A549 (cell line): ENCODE results near the gene FAM83G. TPM values are rescaled to one million over a fixed set of nuclear protein-coding genes. Genes with fewer than 3 reads are reported as not detected.

Experiments used
- ATAC-seq, 2 experiments: fragments of 200-7000 bp in 1 of 2; fragments of >200 bp in 1 of 2; cut with Nextera tagmentation in 1 of 2; cut with Tn5 transposase in 1 of 2; 3 replicates each; pipeline versions ENCODE4 v1.8.0 to v1.9.1; 2018 to 2020; ENCODE audit warnings: mild to moderate bottlenecking in 1 of 2, moderate library complexity in 1 of 2
- CTCF ChIA-PET: fragments of 300-600 bp; sonication (Branson Sonifier 250); formaldehyde crosslinking; extraction: SDS; loops from one replicate; lab custom pipeline; 2021; ENCODE audit warnings: antibody characterized with exemption, inconsistent platforms; lab: Yijun Ruan, JAX
- POLR2A ChIA-PET: fragments of 350-600 bp; formaldehyde crosslinking; extraction: SDS; loops from one replicate; lab custom pipeline; 2021; ENCODE audit warnings: antibody characterized with exemption, inconsistent platforms; lab: Yijun Ruan, JAX
- DNase-seq, 2 experiments: peaks; one replicate each; pipeline versions ENCODE4 v3.0.0 to v3.0.0-alpha.2; 2011 to 2016; ENCODE audit warnings: low read depth in 1 of 2, low spot score in 1 of 2
- FAIRE-seq: peaks from 2 replicates; lab custom pipeline; 2011; peaks lifted over from hg19 to GRCh38; lab: Jason Lieb, UNC
- H3K27ac ChIP-seq, 2 experiments: fragments of >200 bp; sonication (Bioruptor Twin); formaldehyde crosslinking; 3 replicates each; pipeline ENCODE4 v1.5.1; 2016 to 2017
- H3K4me1 ChIP-seq: fragments of >200 bp; sonication (Bioruptor Twin); formaldehyde crosslinking; 3 replicates; pipeline ENCODE4 v1.6.1; 2016
- H3K4me2 ChIP-seq: fragments of >200 bp; sonication (Bioruptor Twin); formaldehyde crosslinking; 3 replicates; pipeline ENCODE4 v1.6.1; 2016
- H3K4me3 ChIP-seq: fragments of >200 bp; sonication (Bioruptor Twin); formaldehyde crosslinking; 3 replicates; pipeline ENCODE4 v1.5.1; 2016
- H3K9me3 ChIP-seq: fragments of >200 bp; sonication (Bioruptor Twin); formaldehyde crosslinking; 3 replicates; pipeline ENCODE4 v1.6.1; 2016
- BHLHE40 ChIP-seq: IDR thresholded peaks from 2 replicates; pipeline ENCODE4 v1.6.1; 2012; ENCODE audit warnings: low read depth, low read length, inconsistent platforms
- CHD2 ChIP-seq: fragments of 150-350 bp; IDR thresholded peaks from 2 replicates; pipeline ENCODE4 v1.6.1; 2014; ENCODE audit warnings: low read length; ENCODE audit not compliant: partially characterized antibody
- EHF ChIP-seq: fragments of 250-450 bp; sonication (Bioruptor Pico); IDR thresholded peaks from 2 replicates; pipeline ENCODE4 v1.5.0; 2020; ENCODE audit warnings: mild to moderate bottlenecking
- ESRRA ChIP-seq: fragments of 150-350 bp; IDR thresholded peaks from 2 replicates; pipeline ENCODE4 v1.6.1; 2014; ENCODE audit warnings: mild to moderate bottlenecking, low read length, borderline replicate concordance
- HDAC2 ChIP-seq: fragments of 200-600 bp; sonication (generic); IDR thresholded peaks from 2 replicates; pipeline ENCODE4 v1.6.1; 2016
- HOXB5 ChIP-seq: fragments of 250-450 bp; sonication (Bioruptor Pico); IDR thresholded peaks from 2 replicates; pipeline ENCODE4 v1.5.0; 2020; ENCODE audit warnings: mild to moderate bottlenecking, moderate library complexity
- JUNB ChIP-seq: fragments of >200 bp; sonication (Bioruptor Twin); formaldehyde crosslinking; IDR thresholded peaks from 2 replicates; pipeline ENCODE4 v1.6.1; 2016
- KDM1A ChIP-seq: fragments of 200-600 bp; sonication (generic); IDR thresholded peaks from 2 replicates; pipeline ENCODE4 v1.6.1; 2016; ENCODE audit warnings: low read depth, mild to moderate bottlenecking
- KDM5A ChIP-seq: fragments of 200-600 bp; sonication (generic); IDR thresholded peaks from 2 replicates; pipeline ENCODE4 v1.6.1; 2016; ENCODE audit warnings: antibody characterized with exemption, mild to moderate bottlenecking
- MAZ ChIP-seq: fragments of 150-350 bp; IDR thresholded peaks from 2 replicates; pipeline ENCODE4 v1.6.1; 2014; ENCODE audit warnings: antibody characterized with exemption, low read depth, low read length, borderline replicate concordance
- NFE2L2 ChIP-seq: fragments of 150-350 bp; conservative IDR thresholded peaks from 2 replicates; pipeline ENCODE4 v1.6.1; 2014; ENCODE audit warnings: low read length
- RCOR1 ChIP-seq: fragments of 150-350 bp; IDR thresholded peaks from 2 replicates; pipeline ENCODE4 v1.6.1; 2014; ENCODE audit warnings: antibody characterized with exemption, low read length, low read depth
- RNF2 ChIP-seq: fragments of 200-600 bp; sonication (generic); IDR thresholded peaks from 2 replicates; pipeline ENCODE4 v1.6.1; 2016; ENCODE audit warnings: low read depth, mild to moderate bottlenecking, antibody characterized with exemption, moderate library complexity, borderline replicate concordance
- SREBF2 ChIP-seq: fragments of 450-650 bp; IDR thresholded peaks from 2 replicates; pipeline ENCODE4 v1.6.1; 2014; ENCODE audit warnings: mild to moderate bottlenecking, moderate library complexity
- TFCP2L1 ChIP-seq: fragments of 250-450 bp; sonication (Bioruptor Pico); IDR thresholded peaks from 2 replicates; pipeline ENCODE4 v1.5.0; 2021; ENCODE audit warnings: mild to moderate bottlenecking
- ZSCAN20 ChIP-seq: fragments of 250-450 bp; sonication (Bioruptor Pico); IDR thresholded peaks from 2 replicates; pipeline ENCODE4 v1.8.0; 2022; ENCODE audit warnings: mild to moderate bottlenecking, moderate library complexity
- WGBS: methylation state at CpG from one replicate; pipeline ENCODE4 v1.1.6; 2017; ENCODE audit errors: missing lambda C conversion rate; 5-methylcytosine and 5-hydroxymethylcytosine counted together
- polyA plus RNA-seq, 4 experiments: library from polyadenylated mRNA; depleted of rRNA in 3 of 4; stranded (reverse); fragments of >200 nt; fragmentation: RNase III in 1 of 4; extraction: RNeasy Plus Mini Kit Qiagen cat#74134 plus additional on column Dnase treatment in 1 of 4; gene quantifications; 2 replicates in 3 of 4; 3 replicates in 1 of 4; pipeline ENCODE4 v1.2.3, GENCODE V29; 2011 to 2017
- TF ChIP-seq, protein P1 (sequence below): IDR thresholded peaks from 2 replicates; pipeline ENCODE4 v1.6.1; 2012
- TF ChIP-seq, protein P2 (sequence below): fragments of 150-350 bp; IDR thresholded peaks from 2 replicates; pipeline ENCODE4 v1.6.1; 2014; ENCODE audit warnings: low read depth, mild to moderate bottlenecking, low read length
- TF ChIP-seq, protein P3 (sequence below): IDR thresholded peaks from 2 replicates; pipeline ENCODE4 v1.6.1; 2012
- TF ChIP-seq, protein P4 (sequence below): fragments of >200 bp; sonication (Bioruptor Twin); formaldehyde crosslinking; IDR thresholded peaks from 3 replicates; pipeline ENCODE4 v1.6.1; 2016

FAM83G gene
- polyA plus RNA-seq, 2 of the 4 experiments (the other 2 are of a cell fraction): 11.0 to 22.0 TPM

DNA sequence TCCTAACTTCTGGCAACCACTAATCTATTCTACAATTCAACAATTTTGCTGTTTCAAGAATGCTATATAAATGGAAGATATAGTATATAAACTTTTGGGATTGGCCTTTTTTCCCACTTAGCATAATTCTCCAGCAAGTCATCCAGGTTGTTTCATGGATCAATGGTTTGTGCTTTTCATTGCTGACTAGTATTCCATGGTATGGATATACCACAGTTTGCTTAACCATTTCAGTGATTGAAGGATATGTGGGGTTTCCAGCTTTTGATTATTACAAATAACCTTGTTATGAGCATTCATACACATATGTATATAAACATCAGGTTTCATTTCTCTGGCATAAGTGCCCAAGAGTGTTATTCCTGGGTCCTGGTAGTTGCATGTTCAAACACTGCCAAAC is 2.1 kb upstream of the FAM83G start:
- POLR2A ChIA-PET: no interaction called here
- peaks cover 47% of the 10 kb centered on the region for H3K4me1 ChIP-seq
- ATAC-seq (no peak), FAIRE-seq (peak; percentile 72), DNase-seq (no peak)
- H3K4me3 ChIP-seq: no peak overlapping the region
- TF ChIP-seq SREBF2 (no peak), HDAC2 (peak; percentile 25; the same call in 1 of the 2 replicates), KDM1A (peak; percentile 66; the same call in 1 of the 2 replicates), BHLHE40 (no peak), EHF (CRISPR knock-in tag) (0 out of 2 replicates have a peak, but pooled peaks have one; percentile 27)
- no peak overlapping the region for H3K4me2 ChIP-seq
- no peak overlapping the region for H3K27ac ChIP-seq
- CTCF ChIA-PET: interaction anchor here (4.0 to 13.6 kb wide), 2 partner anchors 9 to 45 kb away, joined by 14 to 110 read pairs; no protein-coding TSS in a partner anchor
- peaks cover 8% of the 10 kb centered on the region; the same call in 2 of the 3 replicates for H3K9me3 ChIP-seq

DNA sequence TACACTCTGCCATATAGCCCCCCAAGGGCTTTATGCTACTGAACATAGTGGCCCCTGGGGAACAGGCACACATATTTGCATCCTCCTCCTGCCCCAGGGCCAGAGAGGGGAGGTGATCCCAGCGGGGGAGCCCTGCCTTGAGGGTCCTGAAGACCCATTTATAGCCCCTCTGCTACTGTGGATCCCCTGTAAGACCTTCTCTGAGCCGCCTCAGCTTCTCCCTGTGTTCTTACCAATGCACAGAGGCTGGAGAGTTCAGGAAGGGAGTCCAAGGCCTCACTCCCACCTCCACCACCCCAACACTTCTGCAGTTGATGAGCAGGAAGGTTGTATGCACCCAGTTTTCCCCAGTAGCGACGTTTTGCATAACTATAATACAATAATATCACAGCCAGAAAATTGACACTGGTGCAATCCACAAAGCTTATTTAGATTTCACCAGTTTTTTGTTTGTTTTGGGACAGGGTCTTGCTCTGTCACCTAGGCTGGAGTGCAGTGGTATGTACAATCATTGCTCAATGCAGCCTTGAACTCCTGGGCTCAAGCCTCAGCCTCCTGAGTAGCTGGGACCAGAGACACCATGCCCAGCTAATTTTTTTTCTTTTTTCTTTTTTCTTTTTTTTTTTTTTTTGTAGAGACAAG is 1.3 kb upstream of the FAM83G start:
- no peak for DNase-seq
- FAIRE-seq: no peak
- TF ChIP-seq ZSCAN20 (CRISPR knock-in tag) (no peak), TFCP2L1 (CRISPR knock-in tag) (no peak), RNF2 (no peak), CHD2 (no peak)
- TF ChIP-seq, protein P1, sequence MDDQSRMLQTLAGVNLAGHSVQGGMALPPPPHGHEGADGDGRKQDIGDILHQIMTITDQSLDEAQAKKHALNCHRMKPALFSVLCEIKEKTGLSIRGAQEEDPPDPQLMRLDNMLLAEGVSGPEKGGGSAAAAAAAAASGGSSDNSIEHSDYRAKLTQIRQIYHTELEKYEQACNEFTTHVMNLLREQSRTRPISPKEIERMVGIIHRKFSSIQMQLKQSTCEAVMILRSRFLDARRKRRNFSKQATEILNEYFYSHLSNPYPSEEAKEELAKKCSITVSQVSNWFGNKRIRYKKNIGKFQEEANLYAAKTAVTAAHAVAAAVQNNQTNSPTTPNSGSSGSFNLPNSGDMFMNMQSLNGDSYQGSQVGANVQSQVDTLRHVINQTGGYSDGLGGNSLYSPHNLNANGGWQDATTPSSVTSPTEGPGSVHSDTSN: no peak
- TF ChIP-seq, protein P2, sequence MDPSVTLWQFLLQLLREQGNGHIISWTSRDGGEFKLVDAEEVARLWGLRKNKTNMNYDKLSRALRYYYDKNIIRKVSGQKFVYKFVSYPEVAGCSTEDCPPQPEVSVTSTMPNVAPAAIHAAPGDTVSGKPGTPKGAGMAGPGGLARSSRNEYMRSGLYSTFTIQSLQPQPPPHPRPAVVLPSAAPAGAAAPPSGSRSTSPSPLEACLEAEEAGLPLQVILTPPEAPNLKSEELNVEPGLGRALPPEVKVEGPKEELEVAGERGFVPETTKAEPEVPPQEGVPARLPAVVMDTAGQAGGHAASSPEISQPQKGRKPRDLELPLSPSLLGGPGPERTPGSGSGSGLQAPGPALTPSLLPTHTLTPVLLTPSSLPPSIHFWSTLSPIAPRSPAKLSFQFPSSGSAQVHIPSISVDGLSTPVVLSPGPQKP: no peak
- TF ChIP-seq, protein P3, sequence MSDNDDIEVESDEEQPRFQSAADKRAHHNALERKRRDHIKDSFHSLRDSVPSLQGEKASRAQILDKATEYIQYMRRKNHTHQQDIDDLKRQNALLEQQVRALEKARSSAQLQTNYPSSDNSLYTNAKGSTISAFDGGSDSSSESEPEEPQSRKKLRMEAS: no peak
- TF ChIP-seq, all 56 proteins: peak for 0
- H3K4me2 ChIP-seq: peak overlapping the region; percentile 93; the same call in 1 of the 3 replicates
- ChIA-PET CTCF (interaction anchor here (2.1 to 13.6 kb wide), 3 partner anchors 8 to 45 kb away, joined by 14 to 110 read pairs (median 21); no protein-coding TSS in a partner anchor), POLR2A (no interaction called here)
- peaks cover 8% of the 10 kb centered on the region; the same call in 2 of the 3 replicates for H3K9me3 ChIP-seq
- H3K27ac ChIP-seq: peak overlapping the region; percentile 90 to 98; a peak in 5 of 6 replicates
- H3K4me1 ChIP-seq: peaks cover 47% of the 10 kb centered on the region
- H3K4me3 ChIP-seq: no peak overlapping the region
- no peak for ATAC-seq
- WGBS: 87% methylated on average over 4 of the region's 4 CpGs

DNA sequence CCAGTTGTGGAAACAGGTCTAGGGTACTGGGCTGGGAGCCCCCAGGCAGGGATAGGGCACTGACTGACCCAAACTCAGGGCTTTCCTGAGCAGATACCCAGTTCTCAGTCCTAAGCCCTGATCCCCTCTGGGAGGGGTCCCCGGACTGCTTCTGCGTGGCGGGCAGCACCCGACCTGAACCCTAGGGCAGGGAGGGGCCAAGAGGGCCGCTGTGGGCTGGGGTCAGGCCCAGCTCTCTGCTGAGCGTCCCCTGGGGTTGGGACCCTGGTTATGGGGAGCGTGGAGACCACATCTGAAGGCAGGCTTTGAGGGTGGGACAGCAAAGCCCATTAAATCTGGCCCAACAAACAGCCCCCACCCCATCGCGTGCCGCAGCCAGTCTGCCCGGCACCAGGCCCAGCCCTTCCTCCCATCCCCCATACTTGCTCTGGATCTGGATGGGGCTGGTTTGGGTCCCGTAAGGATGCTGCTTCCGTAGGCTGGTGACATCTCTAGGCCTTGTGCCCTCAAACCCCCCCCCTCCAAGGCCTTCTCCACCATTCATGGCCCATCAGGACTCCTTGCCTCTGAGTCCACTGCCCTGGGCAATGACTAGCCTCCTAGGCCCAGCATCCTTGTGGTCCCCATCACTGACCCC is 691 bp upstream of the FAM83G start:
- POLR2A ChIA-PET: interaction anchor here (1.1 to 1.7 kb wide), 3 partner anchors 10 to 44 kb away, joined by 4 read pairs; no protein-coding TSS in a partner anchor
- ATAC-seq (no peak), DNase-seq (no peak), FAIRE-seq (no peak)
- 90% methylated on average over 13 of the region's 13 CpGs for WGBS
- peak overlapping the region; percentile 90 to 98 for H3K27ac ChIP-seq
- CTCF ChIA-PET: interaction anchor here (0.6 to 2.1 kb wide), 5 partner anchors 10 to 187 kb away, joined by 3 to 21 read pairs (median 5); no protein-coding TSS in a partner anchor
- peak overlapping the region; percentile 93 for H3K4me2 ChIP-seq
- TF ChIP-seq MAZ (no peak), RCOR1 (no peak), HOXB5 (CRISPR knock-in tag) (no peak), BHLHE40 (no peak), JUNB (no peak), KDM5A (no peak), NFE2L2 (no peak), ESRRA (no peak)
- TF ChIP-seq, protein P4, sequence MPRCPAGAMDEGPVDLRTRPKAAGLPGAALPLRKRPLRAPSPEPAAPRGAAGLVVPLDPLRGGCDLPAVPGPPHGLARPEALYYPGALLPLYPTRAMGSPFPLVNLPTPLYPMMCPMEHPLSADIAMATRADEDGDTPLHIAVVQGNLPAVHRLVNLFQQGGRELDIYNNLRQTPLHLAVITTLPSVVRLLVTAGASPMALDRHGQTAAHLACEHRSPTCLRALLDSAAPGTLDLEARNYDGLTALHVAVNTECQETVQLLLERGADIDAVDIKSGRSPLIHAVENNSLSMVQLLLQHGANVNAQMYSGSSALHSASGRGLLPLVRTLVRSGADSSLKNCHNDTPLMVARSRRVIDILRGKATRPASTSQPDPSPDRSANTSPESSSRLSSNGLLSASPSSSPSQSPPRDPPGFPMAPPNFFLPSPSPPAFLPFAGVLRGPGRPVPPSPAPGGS: no peak
- TF ChIP-seq, protein P2: no peak
- TF ChIP-seq, protein P1: no peak
- H3K4me1 ChIP-seq: peaks cover 41% of the 10 kb centered on the region
- peaks cover 8% of the 10 kb centered on the region; the same call in 2 of the 3 replicates for H3K9me3 ChIP-seq
- peak overlapping the region; percentile 69 for H3K4me3 ChIP-seq
